PC-3 (cell line): ENCODE data around the gene HNRNPC. TPM values are rescaled to one million over a fixed set of nuclear protein-coding genes. Genes with fewer than 3 reads are reported as not detected.
A peak's percentile ranks its signal among the peaks of the same experiment; 100 is the strongest.

Experiments used
- ATAC-seq: fragments of 200-7000 bp; cut with Tn5 transposase; 2 replicates; pipeline ENCODE4 v1.9.1; 2020; ENCODE audit warnings: mild to moderate bottlenecking, moderate library complexity
- BruUV-seq: library from RNA; stranded (reverse); fragments of 400-500 nt; replicated peaks from 2 replicates; lab custom pipeline; 2021; lab: Mats Ljungman, UMichigan
- CTCF ChIA-PET: fragments of 300-600 bp; sonication (Branson Sonifier 250); formaldehyde crosslinking; loops from one replicate; lab custom pipeline; 2022; ENCODE audit warnings: antibody characterized with exemption; lab: Charles Lee
- POLR2A ChIA-PET: fragments of 300-600 bp; sonication (Branson Sonifier 250); formaldehyde crosslinking; loops from one replicate; lab custom pipeline; 2022; ENCODE audit warnings: antibody characterized with exemption; ENCODE audit not compliant: unreplicated experiment; lab: Charles Lee
- DNase-seq: peaks from one replicate; pipeline ENCODE4 v3.0.0-alpha.2; 2015
- H2AFZ ChIP-seq: fragments of 300-600 bp; sonication (generic); 2 replicates; pipeline ENCODE4 v1.6.0; 2016; ENCODE audit warnings: antibody characterized with exemption, low read length
- H3F3A ChIP-seq: fragments of 300-600 bp; sonication (generic); one replicate; pipeline ENCODE4 v1.6.0; 2017; ENCODE audit warnings: antibody characterized with exemption, low read length, control low read depth, mild to moderate bottlenecking; ENCODE audit not compliant: unreplicated experiment
- H3K27ac ChIP-seq: fragments of 300-600 bp; sonication (generic); 2 replicates; pipeline ENCODE4 v1.5.1; 2016; ENCODE audit warnings: mild to moderate bottlenecking, low read length
- H3K27me3 ChIP-seq: fragments of 300-600 bp; sonication (generic); 2 replicates; pipeline ENCODE4 v1.6.1; 2016; ENCODE audit warnings: low read length, mixed read lengths
- H3K36me3 ChIP-seq: fragments of 300-600 bp; sonication (generic); 2 replicates; pipeline ENCODE4 v1.6.1; 2016; ENCODE audit warnings: low read depth, mixed run types, low read length, mixed read lengths
- H3K4me1 ChIP-seq: fragments of 300-600 bp; sonication (generic); 2 replicates; pipeline ENCODE4 v1.5.1; 2016; ENCODE audit warnings: low read length; ENCODE audit not compliant: insufficient read depth
- H3K4me2 ChIP-seq: fragments of 300-600 bp; sonication (generic); 2 replicates; pipeline ENCODE4 v1.6.0; 2016; ENCODE audit warnings: low read length
- H3K4me3 ChIP-seq: fragments of 300-600 bp; sonication (generic); 2 replicates; pipeline ENCODE4 v1.5.1; 2016; ENCODE audit warnings: mild to moderate bottlenecking, low read length, mixed read lengths
- H3K79me2 ChIP-seq: fragments of 300-600 bp; sonication (generic); 2 replicates; pipeline ENCODE4 v1.6.1; 2017; ENCODE audit warnings: low read length, mixed read lengths
- H3K9ac ChIP-seq: fragments of 300-600 bp; sonication (generic); 2 replicates; pipeline ENCODE4 v1.6.0; 2016; ENCODE audit warnings: mild to moderate bottlenecking, low read length
- H3K9me2 ChIP-seq: fragments of 300-600 bp; sonication (generic); replicated peaks from 2 replicates; pipeline ENCODE4 v1.6.1; 2016; ENCODE audit warnings: mixed run types, low read length, mixed read lengths
- H3K9me3 ChIP-seq: fragments of 300-600 bp; sonication (generic); 2 replicates; pipeline ENCODE4 v1.6.1; 2016; ENCODE audit warnings: low read length, mixed read lengths
- H4K20me1 ChIP-seq: fragments of 300-600 bp; sonication (generic); 2 replicates; pipeline ENCODE4 v1.6.1; 2016; ENCODE audit warnings: low read length, mixed read lengths
- EZH2 ChIP-seq: fragments of 300-600 bp; sonication (generic); IDR thresholded peaks from one replicate; pipeline ENCODE4 v1.6.1; 2017; ENCODE audit warnings: antibody characterized with exemption, mild to moderate bottlenecking, low read length; ENCODE audit not compliant: unreplicated experiment
- EZH2phosphoT487 ChIP-seq: fragments of 300-600 bp; sonication (generic); IDR thresholded peaks from 2 replicates; pipeline ENCODE4 v1.6.1; 2018; ENCODE audit warnings: mild to moderate bottlenecking, antibody characterized with exemption, low read length, borderline replicate concordance
- intact Hi-C: fragments of 100-400 bp; cut with micrococcal nuclease; formaldehyde crosslinking; loops from 2 replicates; pipeline ENCODE4 v1.9.0; 2023
- total RNA-seq: library from RNA; depleted of rRNA; stranded (reverse); fragments of >200 nt; gene quantifications from 2 replicates; pipeline ENCODE4 v1.2.3, GENCODE V29; 2014
- TF ChIP-seq, protein P1 (sequence below): fragments of 300-600 bp; sonication (generic); conservative IDR thresholded peaks from 2 replicates; pipeline ENCODE4 v1.5.1; 2017; ENCODE audit warnings: antibody characterized with exemption, low read depth, mild to moderate bottlenecking, low read length

The HNRNPC gene
- total RNA-seq, 1 experiment from 2014 or later = 682 TPM

DNA sequence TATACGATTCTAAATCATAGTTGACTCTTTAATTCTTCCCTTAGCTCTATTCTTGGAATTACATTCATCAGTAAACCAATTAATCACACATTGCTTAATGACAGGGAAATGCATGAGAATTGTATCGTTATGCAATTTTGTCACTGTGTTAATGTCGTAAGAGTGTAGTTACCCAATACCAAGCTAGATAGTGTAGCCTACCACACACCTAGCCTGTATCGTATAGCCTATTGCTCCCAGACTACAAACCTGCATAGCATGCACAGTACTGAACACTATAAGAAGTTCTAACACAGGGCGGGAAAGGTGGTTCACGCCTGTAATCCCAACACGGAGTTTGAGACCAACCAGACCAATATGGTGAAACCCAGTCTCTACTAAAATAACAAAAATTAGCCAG is 24.7 kb downstream of the HNRNPC start:
- TF ChIP-seq EZH2 = no peak
- TF ChIP-seq, protein P1, sequence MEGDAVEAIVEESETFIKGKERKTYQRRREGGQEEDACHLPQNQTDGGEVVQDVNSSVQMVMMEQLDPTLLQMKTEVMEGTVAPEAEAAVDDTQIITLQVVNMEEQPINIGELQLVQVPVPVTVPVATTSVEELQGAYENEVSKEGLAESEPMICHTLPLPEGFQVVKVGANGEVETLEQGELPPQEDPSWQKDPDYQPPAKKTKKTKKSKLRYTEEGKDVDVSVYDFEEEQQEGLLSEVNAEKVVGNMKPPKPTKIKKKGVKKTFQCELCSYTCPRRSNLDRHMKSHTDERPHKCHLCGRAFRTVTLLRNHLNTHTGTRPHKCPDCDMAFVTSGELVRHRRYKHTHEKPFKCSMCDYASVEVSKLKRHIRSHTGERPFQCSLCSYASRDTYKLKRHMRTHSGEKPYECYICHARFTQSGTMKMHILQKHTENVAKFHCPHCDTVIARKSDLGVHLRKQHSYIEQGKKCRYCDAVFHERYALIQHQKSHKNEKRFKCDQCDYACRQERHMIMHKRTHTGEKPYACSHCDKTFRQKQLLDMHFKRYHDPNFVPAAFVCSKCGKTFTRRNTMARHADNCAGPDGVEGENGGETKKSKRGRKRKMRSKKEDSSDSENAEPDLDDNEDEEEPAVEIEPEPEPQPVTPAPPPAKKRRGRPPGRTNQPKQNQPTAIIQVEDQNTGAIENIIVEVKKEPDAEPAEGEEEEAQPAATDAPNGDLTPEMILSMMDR = no peak
- Histone ChIP-seq H3K79me2 (peaks cover 100% of the 10 kb centered on the region), H3K4me1 (no peaks in the 10 kb centered on the region), H3K27me3 (no peaks in the 10 kb centered on the region), H2AFZ (no peak overlapping the region), H3K9ac (no peak overlapping the region), H3K9me2 (no peaks in the 10 kb centered on the region), H4K20me1 (peaks cover 88% of the 10 kb centered on the region), H3K9me3 (no peaks in the 10 kb centered on the region), H3K4me3 (no peak overlapping the region), H3F3A (peaks cover 10% of the 10 kb centered on the region), H3K36me3 (peaks cover 78% of the 10 kb centered on the region), H3K4me2 (no peak overlapping the region), H3K27ac (no peak overlapping the region)
- intact Hi-C loops = loop anchor here (5.0 kb wide), 1 partner anchor 153 kb away; no protein-coding TSS in a partner anchor
- BruUV-seq = no TSS peak
- CTCF ChIA-PET = no interaction called here
- ATAC-seq (no peak), DNase-seq (no peak)
- POLR2A ChIA-PET = no interaction called here

DNA sequence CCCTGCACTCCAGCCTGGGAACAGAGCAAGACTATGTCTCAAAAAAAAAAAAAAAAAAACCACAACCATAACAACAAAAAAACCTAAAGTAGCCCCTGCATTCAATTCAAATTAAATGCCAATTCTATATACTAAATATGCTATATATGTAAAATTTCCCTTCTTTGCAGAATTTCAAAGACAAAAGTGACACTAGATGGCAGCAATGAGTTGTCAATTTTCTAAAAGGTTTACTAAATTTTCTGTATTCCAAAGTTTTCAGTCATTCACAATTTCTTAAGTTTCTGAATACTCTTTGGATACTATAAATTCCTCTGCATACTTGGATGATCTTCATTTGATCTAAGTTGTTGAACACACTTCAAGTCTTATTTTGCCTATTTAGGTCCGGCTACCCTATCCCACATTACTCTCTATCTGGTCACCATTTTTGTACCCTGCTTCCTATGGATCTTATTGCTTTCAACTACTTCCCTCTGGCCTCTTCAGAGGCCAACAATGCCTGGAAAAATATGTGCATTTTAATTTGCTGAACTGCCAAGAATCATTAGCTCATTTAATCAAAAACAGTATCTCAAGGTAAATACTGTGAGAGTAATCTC is 27.9 kb downstream of the HNRNPC start:
- no peak for ATAC-seq
- ChIA-PET POLR2A (no interaction called here), CTCF (interaction anchor here (0.6 kb wide), 2 partner anchors 23 to 381 kb away, joined by 3 to 16 read pairs; no protein-coding TSS in a partner anchor)
- BruUV-seq = no TSS peak
- H3K4me2 ChIP-seq = no peak overlapping the region
- no peak overlapping the region for H3K9ac ChIP-seq
- TF ChIP-seq EZH2 (no peak), EZH2phosphoT487 (no peak)
- TF ChIP-seq, protein P1 = peak; percentile 61
- H3K36me3 ChIP-seq = peaks cover 70% of the 10 kb centered on the region
- no peak overlapping the region for H3K27ac ChIP-seq
- peaks cover 88% of the 10 kb centered on the region for H4K20me1 ChIP-seq
- peaks cover 100% of the 10 kb centered on the region for H3K79me2 ChIP-seq
- intact Hi-C loops = loop anchor here (5.0 kb wide), 1 partner anchor 156 kb away; no protein-coding TSS in a partner anchor
- no peak overlapping the region for H3K4me3 ChIP-seq
- H3K4me1 ChIP-seq = no peaks in the 10 kb centered on the region
- H3F3A ChIP-seq = peaks cover 10% of the 10 kb centered on the region
- no peaks in the 10 kb centered on the region for H3K9me3 ChIP-seq
- no peaks in the 10 kb centered on the region for H3K27me3 ChIP-seq
- no peaks in the 10 kb centered on the region for H3K9me2 ChIP-seq
- no peak overlapping the region for H2AFZ ChIP-seq
- peak; percentile 56 for DNase-seq

DNA sequence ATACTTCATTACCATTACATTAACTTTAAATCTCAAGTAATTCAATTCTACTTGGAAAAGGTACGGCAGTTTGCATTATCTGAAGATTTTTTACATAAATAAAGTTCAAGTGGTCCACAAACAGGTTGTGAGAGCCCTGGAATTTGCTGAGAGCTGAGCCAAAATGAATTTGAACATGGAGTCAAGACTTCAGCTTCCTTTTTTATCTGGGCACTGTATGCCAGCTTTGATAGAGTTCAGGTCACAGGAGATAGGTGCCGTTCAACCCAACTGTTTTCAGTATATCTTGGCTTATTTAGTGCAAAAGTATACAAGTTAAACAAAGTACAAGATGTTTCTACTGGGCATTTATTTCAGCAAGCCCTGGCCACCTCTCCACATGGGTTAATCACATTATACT is 28.8 kb downstream of the HNRNPC start:
- no peaks in the 10 kb centered on the region for H3K9me2 ChIP-seq
- peaks cover 100% of the 10 kb centered on the region for H3K79me2 ChIP-seq
- H3K4me2 ChIP-seq = no peak overlapping the region
- no peaks in the 10 kb centered on the region for H3K4me1 ChIP-seq
- ATAC-seq = no peak
- no peak overlapping the region for H3K9ac ChIP-seq
- CTCF ChIA-PET = no interaction called here
- POLR2A ChIA-PET = interaction anchor here (0.5 kb wide), 1 partner anchor 144 kb away, joined by 5 read pairs; the partner anchor contains the start of gene SUPT16H
- no peak for TF ChIP-seq EZH2
- TF ChIP-seq, protein P1 = no peak
- TF ChIP-seq EZH2phosphoT487 = no peak
- DNase-seq = no peak
- H3K27ac ChIP-seq = no peak overlapping the region
- H3K4me3 ChIP-seq = no peak overlapping the region
- no peaks in the 10 kb centered on the region for H3K27me3 ChIP-seq
- intact Hi-C loops = loop anchor here (5.0 kb wide), 1 partner anchor 157 kb away; no protein-coding TSS in a partner anchor
- H4K20me1 ChIP-seq = peaks cover 88% of the 10 kb centered on the region
- no peaks in the 10 kb centered on the region for H3K9me3 ChIP-seq
- H3F3A ChIP-seq = peaks cover 10% of the 10 kb centered on the region
- BruUV-seq = no TSS peak
- no peak overlapping the region for H2AFZ ChIP-seq
- H3K36me3 ChIP-seq = peaks cover 72% of the 10 kb centered on the region
